Loucy (cell line): ENCODE results near the gene ASF1B.

Experiments used
- H2AFZ ChIP-seq: fragments of 200-600 bp; sonication (generic); 2 replicates; pipeline ENCODE4 v1.6.0; 2016; ENCODE audit warnings: antibody characterized with exemption, mild to moderate bottlenecking, low read length, moderate library complexity
- H3F3A ChIP-seq: fragments of 200-600 bp; 2 replicates; pipeline ENCODE4 v1.6.0; 2016; ENCODE audit warnings: antibody characterized with exemption, low read depth, mild to moderate bottlenecking
- H3K27me3 ChIP-seq: fragments of 200-600 bp; sonication (generic); 2 replicates; pipeline ENCODE4 v1.6.1; 2014; ENCODE audit warnings: low read length, mild to moderate bottlenecking; ENCODE audit not compliant: insufficient read depth, poor library complexity, severe bottlenecking
- H3K36me3 ChIP-seq: fragments of 200-600 bp; sonication (generic); 2 replicates; pipeline ENCODE4 v1.6.1; 2016; ENCODE audit warnings: low read length; ENCODE audit not compliant: insufficient read depth
- H3K4me1 ChIP-seq: fragments of 200-600 bp; sonication (generic); 2 replicates; pipeline ENCODE4 v1.5.1; 2014; ENCODE audit warnings: low read length, mild to moderate bottlenecking; ENCODE audit not compliant: insufficient read depth, poor library complexity, severe bottlenecking
- H3K4me2 ChIP-seq: fragments of 200-600 bp; sonication (generic); 2 replicates; pipeline ENCODE4 v1.6.0; 2014; ENCODE audit warnings: antibody characterized with exemption, low read length, low read depth, mild to moderate bottlenecking; ENCODE audit not compliant: poor library complexity, severe bottlenecking
- H3K4me3 ChIP-seq: fragments of 200-600 bp; sonication (generic); 2 replicates; pipeline ENCODE4 v1.5.1; 2014; ENCODE audit warnings: low read length, mild to moderate bottlenecking, mixed read lengths; ENCODE audit not compliant: poor library complexity, severe bottlenecking
- H3K79me2 ChIP-seq: fragments of 200-600 bp; sonication (generic); 2 replicates; pipeline ENCODE4 v1.6.1; 2014; ENCODE audit warnings: low read length; ENCODE audit not compliant: insufficient read depth
- H3K9ac ChIP-seq: fragments of 200-600 bp; sonication (generic); 2 replicates; pipeline ENCODE4 v1.6.0; 2014; ENCODE audit warnings: mild to moderate bottlenecking, low read depth, low read length, moderate library complexity; ENCODE audit not compliant: poor library complexity, severe bottlenecking
- H3K9me2 ChIP-seq: fragments of 200-600 bp; sonication (generic); replicated peaks from 2 replicates; pipeline ENCODE4 v1.6.1; 2016; ENCODE audit warnings: low read depth, low read length, mixed read lengths
- H3K9me3 ChIP-seq: fragments of 200-600 bp; sonication (generic); 2 replicates; pipeline ENCODE4 v1.6.1; 2014; ENCODE audit warnings: mild to moderate bottlenecking, antibody characterized with exemption, low read length, low read depth; ENCODE audit not compliant: insufficient read depth
- H4K20me1 ChIP-seq: fragments of 200-600 bp; sonication (generic); 2 replicates; pipeline ENCODE4 v1.6.0; 2014; ENCODE audit warnings: antibody characterized with exemption, low read length, mild to moderate bottlenecking; ENCODE audit not compliant: insufficient read depth, poor library complexity, severe bottlenecking
- EZH2phosphoT487 ChIP-seq: fragments of 200-600 bp; IDR thresholded peaks from 2 replicates; pipeline ENCODE4 v1.6.1; 2018; ENCODE audit warnings: antibody characterized with exemption, mild to moderate bottlenecking, moderate library complexity, borderline replicate concordance
- TF ChIP-seq, protein P1 (sequence below): fragments of 200-600 bp; sonication (generic); conservative IDR thresholded peaks from 2 replicates; pipeline ENCODE4 v1.5.1; 2014; ENCODE audit warnings: mild to moderate bottlenecking, antibody characterized with exemption, low read length

The ASF1B gene

DNA sequence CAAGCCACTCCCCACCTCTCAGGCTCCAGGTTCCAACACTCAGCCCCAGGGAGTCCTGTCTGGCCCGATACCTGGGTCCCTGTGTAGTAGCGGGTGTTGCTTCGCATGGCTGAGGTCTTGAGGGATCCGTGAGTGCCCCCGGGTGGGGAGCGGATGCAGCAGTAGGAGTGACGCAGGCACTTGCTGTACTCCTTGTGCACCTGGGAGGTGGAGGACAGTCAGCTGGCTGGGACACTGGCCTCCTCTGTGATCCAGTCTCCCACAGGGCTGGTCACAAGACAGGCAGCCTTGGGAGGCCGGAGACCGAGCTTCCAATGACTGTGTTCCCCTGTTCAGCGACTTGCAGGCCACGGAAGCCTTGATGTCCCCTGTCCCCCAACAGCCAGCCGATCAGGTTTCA is 16.3 kb upstream of the ASF1B start:
- no peaks in the 10 kb centered on the region for H3K4me1 ChIP-seq
- H3K4me2 ChIP-seq: no peak overlapping the region
- H3K36me3 ChIP-seq: peaks cover 27% of the 10 kb centered on the region; the same call in 1 of the 2 replicates
- no peaks in the 10 kb centered on the region for H4K20me1 ChIP-seq
- TF ChIP-seq, protein P1, sequence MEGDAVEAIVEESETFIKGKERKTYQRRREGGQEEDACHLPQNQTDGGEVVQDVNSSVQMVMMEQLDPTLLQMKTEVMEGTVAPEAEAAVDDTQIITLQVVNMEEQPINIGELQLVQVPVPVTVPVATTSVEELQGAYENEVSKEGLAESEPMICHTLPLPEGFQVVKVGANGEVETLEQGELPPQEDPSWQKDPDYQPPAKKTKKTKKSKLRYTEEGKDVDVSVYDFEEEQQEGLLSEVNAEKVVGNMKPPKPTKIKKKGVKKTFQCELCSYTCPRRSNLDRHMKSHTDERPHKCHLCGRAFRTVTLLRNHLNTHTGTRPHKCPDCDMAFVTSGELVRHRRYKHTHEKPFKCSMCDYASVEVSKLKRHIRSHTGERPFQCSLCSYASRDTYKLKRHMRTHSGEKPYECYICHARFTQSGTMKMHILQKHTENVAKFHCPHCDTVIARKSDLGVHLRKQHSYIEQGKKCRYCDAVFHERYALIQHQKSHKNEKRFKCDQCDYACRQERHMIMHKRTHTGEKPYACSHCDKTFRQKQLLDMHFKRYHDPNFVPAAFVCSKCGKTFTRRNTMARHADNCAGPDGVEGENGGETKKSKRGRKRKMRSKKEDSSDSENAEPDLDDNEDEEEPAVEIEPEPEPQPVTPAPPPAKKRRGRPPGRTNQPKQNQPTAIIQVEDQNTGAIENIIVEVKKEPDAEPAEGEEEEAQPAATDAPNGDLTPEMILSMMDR: no peak
- TF ChIP-seq EZH2phosphoT487: no peak
- H3K79me2 ChIP-seq: no peaks in the 10 kb centered on the region
- H3K27me3 ChIP-seq: no peaks in the 10 kb centered on the region
- no peaks in the 10 kb centered on the region for H3K9me3 ChIP-seq
- no peak overlapping the region for H2AFZ ChIP-seq
- no peak overlapping the region for H3K4me3 ChIP-seq
- no peaks in the 10 kb centered on the region for H3F3A ChIP-seq
- no peak overlapping the region for H3K9ac ChIP-seq
- H3K9me2 ChIP-seq: no peaks in the 10 kb centered on the region

GRCh38 chr19:14150770-14151661 is 14.6 kb upstream of the ASF1B start:
- Histone ChIP-seq H3F3A (no peaks in the 10 kb centered on the region), H4K20me1 (no peaks in the 10 kb centered on the region), H3K27me3 (no peaks in the 10 kb centered on the region), H3K9ac (no peak overlapping the region), H3K36me3 (peaks cover 18% of the 10 kb centered on the region; the same call in 1 of the 2 replicates), H3K9me2 (no peaks in the 10 kb centered on the region), H3K4me3 (no peak overlapping the region), H3K4me2 (no peak overlapping the region), H3K4me1 (no peaks in the 10 kb centered on the region), H2AFZ (no peak overlapping the region), H3K79me2 (no peaks in the 10 kb centered on the region), H3K9me3 (no peaks in the 10 kb centered on the region)
- TF ChIP-seq, protein P1: no peak

- H3K4me1 ChIP-seq: no peaks in the 10 kb centered on the region
- H3K9ac ChIP-seq: no peak overlapping the region
- no peaks in the 10 kb centered on the region for H3K9me3 ChIP-seq
- H3K4me3 ChIP-seq: no peak overlapping the region
- H3K27me3 ChIP-seq: no peaks in the 10 kb centered on the region
- H3K79me2 ChIP-seq: no peaks in the 10 kb centered on the region
- no peaks in the 10 kb centered on the region for H3K9me2 ChIP-seq
- H2AFZ ChIP-seq: no peak overlapping the region
- H3F3A ChIP-seq: no peaks in the 10 kb centered on the region
- peaks cover 12% of the 10 kb centered on the region; the same call in 1 of the 2 replicates for H3K36me3 ChIP-seq
- H3K4me2 ChIP-seq: no peak overlapping the region
- H4K20me1 ChIP-seq: no peaks in the 10 kb centered on the region
- TF ChIP-seq, protein P1: no peak
- TF ChIP-seq EZH2phosphoT487: no peak
These were observed 13.8 kb upstream of the ASF1B start for GRCh38 chr19:14150041-14150769.
